RWPE1 (cell line): ENCODE results near the gene TLCD3A.
"Not testable (repeated sequence)": the region's sequence is repeated elsewhere in the genome, so short reads cannot be mapped to it uniquely, and the experiment has no call there.

ENCODE experiments used
- CTCF ChIA-PET: fragments of 350-600 bp; sonication (Branson Sonifier 250); formaldehyde crosslinking; extraction: SDS; loops from one replicate; lab custom pipeline; 2021; lab: Yijun Ruan, JAX
- POLR2A ChIA-PET: fragments of 400-600 bp; formaldehyde crosslinking; extraction: SDS; loops from one replicate; lab custom pipeline; 2020; ENCODE audit warnings: antibody characterized with exemption; ENCODE audit not compliant: low non-redundant PET; lab: Yijun Ruan, JAX
- DNase-seq: peaks from one replicate; pipeline ENCODE4 v3.0.0; 2012; ENCODE audit warnings: low spot score
- H3K27ac ChIP-seq: fragments of 450-650 bp; 2 replicates; pipeline ENCODE4 v1.5.1; 2017
- TF ChIP-seq, protein P1 (sequence below): fragments of 450-650 bp; conservative IDR thresholded peaks from 2 replicates; pipeline ENCODE4 v1.5.1; 2017; ENCODE audit warnings: low read depth, mild to moderate bottlenecking

The TLCD3A gene

DNA sequence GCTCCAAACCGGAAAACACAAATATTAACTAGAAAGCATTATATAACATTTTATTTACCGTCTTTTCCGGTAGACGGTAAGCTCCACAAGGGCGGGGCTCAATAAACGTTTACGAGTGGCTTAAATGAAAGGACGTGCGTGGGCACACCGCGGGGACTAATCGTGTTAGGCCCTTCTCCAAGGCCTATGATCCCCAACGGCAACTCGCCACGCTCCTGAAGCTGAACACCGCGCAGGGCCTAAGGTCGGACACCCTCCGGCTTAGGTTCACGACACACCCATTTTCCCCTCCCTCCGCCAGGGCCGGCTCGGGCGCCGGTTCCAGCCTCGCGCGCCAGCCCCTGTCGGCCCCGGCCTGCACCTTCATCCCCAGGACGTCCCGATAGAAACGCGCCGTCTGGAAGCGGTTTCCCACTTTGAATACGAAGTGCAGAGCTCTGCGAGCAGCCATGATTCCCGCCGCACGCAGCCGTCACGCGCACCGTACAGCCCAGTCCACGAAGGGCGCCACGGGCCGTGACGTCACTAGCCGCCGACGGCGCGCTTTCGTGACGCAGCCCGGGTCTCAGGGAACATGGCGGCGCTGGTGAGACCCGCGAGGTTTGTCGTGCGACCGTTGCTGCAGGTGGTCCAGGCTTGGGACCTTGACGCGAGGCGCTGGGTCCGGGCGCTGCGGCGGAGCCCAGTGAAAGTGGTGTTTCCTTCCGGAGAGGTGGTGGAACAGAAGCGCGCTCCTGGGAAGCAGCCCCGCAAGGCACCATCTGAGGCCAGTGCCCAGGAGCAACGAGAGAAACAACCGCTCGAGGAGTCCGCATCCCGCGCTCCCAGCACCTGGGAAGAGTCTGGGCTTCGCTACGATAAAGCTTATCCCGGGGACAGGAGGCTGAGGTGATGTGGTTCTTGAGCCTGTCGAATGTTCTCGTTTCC lies 49.7 kb downstream of the TLCD3A start, which contains the start of the genes GLOD4 and MRM3:
TSS of gene GLOD4 (minus strand) at position 476 of the 927 bp plus-strand sequence. CDS start at position 451, 25 bp downstream.
TSS of gene MRM3 (plus strand) at position 549 of the 927 bp plus-strand sequence. CDS start at position 575, 26 bp downstream.
- ChIA-PET POLR2A (interaction anchor here (0.7 kb wide), 1 partner anchor 129 kb away, joined by 3 read pairs; no protein-coding TSS in a partner anchor), CTCF (interaction anchor here (0.6 to 0.9 kb wide), 6 partner anchors 18 to 818 kb away, joined by 3 read pairs; partner anchors contain the start of gene TIMM22)
- H3K27ac ChIP-seq: peak within 1 kb of the TSS; percentile 79
- peak; percentile 90 for DNase-seq
- TF ChIP-seq, protein P1, sequence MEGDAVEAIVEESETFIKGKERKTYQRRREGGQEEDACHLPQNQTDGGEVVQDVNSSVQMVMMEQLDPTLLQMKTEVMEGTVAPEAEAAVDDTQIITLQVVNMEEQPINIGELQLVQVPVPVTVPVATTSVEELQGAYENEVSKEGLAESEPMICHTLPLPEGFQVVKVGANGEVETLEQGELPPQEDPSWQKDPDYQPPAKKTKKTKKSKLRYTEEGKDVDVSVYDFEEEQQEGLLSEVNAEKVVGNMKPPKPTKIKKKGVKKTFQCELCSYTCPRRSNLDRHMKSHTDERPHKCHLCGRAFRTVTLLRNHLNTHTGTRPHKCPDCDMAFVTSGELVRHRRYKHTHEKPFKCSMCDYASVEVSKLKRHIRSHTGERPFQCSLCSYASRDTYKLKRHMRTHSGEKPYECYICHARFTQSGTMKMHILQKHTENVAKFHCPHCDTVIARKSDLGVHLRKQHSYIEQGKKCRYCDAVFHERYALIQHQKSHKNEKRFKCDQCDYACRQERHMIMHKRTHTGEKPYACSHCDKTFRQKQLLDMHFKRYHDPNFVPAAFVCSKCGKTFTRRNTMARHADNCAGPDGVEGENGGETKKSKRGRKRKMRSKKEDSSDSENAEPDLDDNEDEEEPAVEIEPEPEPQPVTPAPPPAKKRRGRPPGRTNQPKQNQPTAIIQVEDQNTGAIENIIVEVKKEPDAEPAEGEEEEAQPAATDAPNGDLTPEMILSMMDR: no peak

GRCh38 chr17:784143-784542 lies 51.7 kb downstream of the TLCD3A start:
- no peak for DNase-seq
- no peak overlapping the region for H3K27ac ChIP-seq
- TF ChIP-seq, protein P1: no peak
- CTCF ChIA-PET: interaction anchor here (0.6 kb wide), 1 partner anchor 33 kb away, joined by 3 read pairs; no protein-coding TSS in a partner anchor
- POLR2A ChIA-PET: no interaction called here

DNA sequence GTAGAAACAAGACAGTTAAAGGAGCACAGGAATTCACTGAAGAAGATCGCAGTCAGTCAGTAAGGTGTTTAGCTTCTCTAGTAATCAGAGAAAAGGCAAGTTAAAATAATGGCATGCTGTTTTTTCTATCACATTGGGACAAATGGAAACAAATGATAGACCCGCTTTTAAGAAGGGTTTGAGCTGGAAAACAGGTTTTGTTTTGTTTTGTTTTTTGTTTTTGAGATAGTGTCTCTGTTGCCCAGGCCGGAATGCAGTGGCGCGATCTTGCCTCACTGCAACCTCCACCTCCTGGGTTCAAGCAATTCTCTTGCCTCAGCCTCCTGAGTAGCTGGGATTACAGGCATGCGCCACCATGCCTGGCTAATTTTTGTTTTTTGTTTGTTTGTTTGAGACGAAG lies 53.5 kb downstream of the TLCD3A start:
- H3K27ac ChIP-seq: peak overlapping the region; percentile 14; the same call in 1 of the 2 replicates
- POLR2A ChIA-PET, DNase-seq, CTCF ChIA-PET: not testable (repeated sequence)

- TF ChIP-seq, protein P1: no peak
- no peak for DNase-seq
- POLR2A ChIA-PET: no interaction called here
- peak overlapping the region; percentile 98 for H3K27ac ChIP-seq
- CTCF ChIA-PET: interaction anchor here (0.9 to 1.1 kb wide), 2 partner anchors 193 to 209 kb away, joined by 4 to 8 read pairs; partner anchors contain the start of gene TIMM22
These were observed 55.3 kb downstream of the TLCD3A start for GRCh38 chr17:787641-788221.

- POLR2A ChIA-PET: no interaction called here
- TF ChIP-seq, protein P1: no peak
- peak overlapping the region; percentile 98 for H3K27ac ChIP-seq
- CTCF ChIA-PET: interaction anchor here (0.9 to 1.1 kb wide), 2 partner anchors 192 to 208 kb away, joined by 4 to 8 read pairs; partner anchors contain the start of gene TIMM22
- DNase-seq: no peak
These were observed 56.2 kb downstream of the TLCD3A start for GRCh38 chr17:788551-788950.

GRCh38 chr17:789160-789840 lies 56.9 kb downstream of the TLCD3A start:
- no peak for DNase-seq
- CTCF ChIA-PET: interaction anchor here (0.7 to 1.1 kb wide), 2 partner anchors 192 to 479 kb away, joined by 3 to 4 read pairs; no protein-coding TSS in a partner anchor
- H3K27ac ChIP-seq: peak overlapping the region; percentile 98
- POLR2A ChIA-PET: no interaction called here
- TF ChIP-seq, protein P1: no peak

- peak; percentile 87 for DNase-seq
- peak overlapping the region; percentile 98 for H3K27ac ChIP-seq
- POLR2A ChIA-PET: not testable (repeated sequence)
- CTCF ChIA-PET: interaction anchor here (0.5 to 0.7 kb wide), 2 partner anchors 38 to 480 kb away, joined by 3 read pairs; no protein-coding TSS in a partner anchor
These were observed 57.8 kb downstream of the TLCD3A start for GRCh38 chr17:789931-790873.

DNA sequence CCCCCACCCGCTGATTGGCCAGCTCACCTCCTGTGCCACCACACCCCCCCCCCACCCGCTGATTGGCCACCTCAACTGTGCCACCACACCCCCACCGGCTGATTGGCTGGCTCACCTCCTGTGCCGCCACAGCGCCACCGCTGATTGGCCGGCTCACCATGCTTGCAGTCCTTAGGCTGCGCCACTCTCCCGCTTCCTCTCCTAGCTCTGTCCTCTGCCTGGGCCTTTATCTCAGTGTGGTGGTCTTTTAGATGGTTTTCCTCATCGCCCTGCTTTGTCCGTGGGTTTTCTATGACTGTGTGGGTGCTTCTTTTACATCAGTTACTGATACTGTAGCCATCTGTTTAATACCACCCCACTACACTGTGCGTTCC lies 58.5 kb downstream of the TLCD3A start:
- DNase-seq, POLR2A ChIA-PET: not testable (repeated sequence)
- CTCF ChIA-PET: interaction anchor here (0.5 kb wide), 1 partner anchor 38 kb away, joined by 3 read pairs; no protein-coding TSS in a partner anchor
- peak overlapping the region; percentile 98 for H3K27ac ChIP-seq
